Activated naive CD8-positive, alpha-beta T cell treated with anti-CD3 and anti-CD28 coated beads for 36 hours (primary cell): Measurements from ENCODE around the gene OSM. TPM values are rescaled to one million over a fixed set of nuclear protein-coding genes. Genes with fewer than 3 reads are reported as not detected.
"Not testable (repeated sequence)": the region's sequence is repeated elsewhere in the genome, so short reads cannot be mapped to it uniquely, and the experiment has no call there.

Experiments used
- DNase-seq: peaks from one replicate; pipeline ENCODE4 v3.0.0; 2021
- H3K27ac Mint-ChIP-seq: one replicate; pipeline ENCODE4 v1.8.0; 2022; ENCODE audit warnings: mild to moderate bottlenecking, moderate library complexity, mixed read lengths
- H3K27me3 Mint-ChIP-seq: one replicate; pipeline ENCODE4 v1.8.0; 2022; ENCODE audit warnings: mild to moderate bottlenecking, mixed read lengths
- H3K36me3 Mint-ChIP-seq: one replicate; pipeline ENCODE4 v1.8.0; 2021; ENCODE audit warnings: mild to moderate bottlenecking, mixed read lengths
- H3K4me1 Mint-ChIP-seq: one replicate; pipeline ENCODE4 v1.8.0; 2021; ENCODE audit warnings: mixed read lengths
- H3K4me3 Mint-ChIP-seq: one replicate; pipeline ENCODE4 v1.8.0; 2022; ENCODE audit warnings: mild to moderate bottlenecking, moderate library complexity, mixed read lengths
- H3K9me3 Mint-ChIP-seq: one replicate; pipeline ENCODE4 v1.8.0; 2022; ENCODE audit warnings: mixed read lengths
- total RNA-seq, 2 experiments: library from RNA; stranded (reverse); gene quantifications; one replicate each; pipeline ENCODE4 v1.2.3, GENCODE V29; 2021

OSM gene
- total RNA-seq, 2 experiments from 2014 or later = 47.9 to 50.7 TPM

DNA sequence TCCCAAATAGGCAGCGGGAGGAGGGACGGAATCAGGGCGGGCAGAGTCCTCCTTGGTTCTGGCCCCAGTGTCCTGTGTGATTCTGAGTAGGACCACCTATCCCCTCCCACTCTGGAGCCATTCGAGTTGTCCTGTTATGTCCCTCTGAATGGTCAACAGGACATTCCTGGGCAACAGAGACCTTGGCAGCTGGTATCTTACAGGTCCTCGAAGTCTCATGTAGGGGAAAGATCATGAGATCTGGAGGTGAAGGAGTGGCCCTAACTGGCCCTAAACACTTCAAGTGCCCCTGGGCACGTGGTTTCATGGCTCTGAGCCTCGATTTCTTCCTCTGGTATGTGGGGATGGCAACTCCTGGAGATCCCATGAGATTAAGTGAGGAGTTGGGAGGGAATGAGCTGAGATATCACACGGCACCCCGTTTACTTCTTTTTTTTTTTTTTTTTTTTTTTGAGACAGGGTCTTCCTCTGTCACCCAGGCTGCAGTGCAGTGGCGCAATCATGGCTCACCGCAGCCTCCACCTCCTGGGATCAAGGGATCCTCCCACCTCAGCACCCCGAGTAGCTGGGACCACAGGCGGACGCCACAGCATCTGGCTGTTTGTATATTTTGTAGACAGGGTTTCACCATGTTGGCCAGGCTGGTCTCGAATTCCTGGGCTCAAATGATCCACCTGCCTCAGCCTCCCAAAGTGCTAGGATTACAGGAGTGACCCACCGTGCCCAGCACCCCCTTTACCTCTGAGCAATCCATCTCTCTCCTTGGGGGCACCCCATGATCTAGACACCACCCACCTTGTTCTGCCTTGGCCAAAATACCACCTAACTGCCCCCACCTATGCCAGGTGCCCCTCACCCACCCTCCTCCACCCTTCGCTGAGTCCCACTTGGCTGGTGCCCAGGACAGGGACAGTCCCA is 26.9 kb downstream of the OSM start:
- H3K9me3 Mint-ChIP-seq = no peaks in the 10 kb centered on the region
- peaks cover 41% of the 10 kb centered on the region for H3K36me3 Mint-ChIP-seq
- no peaks in the 10 kb centered on the region for H3K27me3 Mint-ChIP-seq
- DNase-seq = peak; percentile 33
- H3K27ac Mint-ChIP-seq = peak overlapping the region; percentile 57
- peaks cover 48% of the 10 kb centered on the region for H3K4me1 Mint-ChIP-seq
- peak overlapping the region; percentile 51 for H3K4me3 Mint-ChIP-seq

DNA sequence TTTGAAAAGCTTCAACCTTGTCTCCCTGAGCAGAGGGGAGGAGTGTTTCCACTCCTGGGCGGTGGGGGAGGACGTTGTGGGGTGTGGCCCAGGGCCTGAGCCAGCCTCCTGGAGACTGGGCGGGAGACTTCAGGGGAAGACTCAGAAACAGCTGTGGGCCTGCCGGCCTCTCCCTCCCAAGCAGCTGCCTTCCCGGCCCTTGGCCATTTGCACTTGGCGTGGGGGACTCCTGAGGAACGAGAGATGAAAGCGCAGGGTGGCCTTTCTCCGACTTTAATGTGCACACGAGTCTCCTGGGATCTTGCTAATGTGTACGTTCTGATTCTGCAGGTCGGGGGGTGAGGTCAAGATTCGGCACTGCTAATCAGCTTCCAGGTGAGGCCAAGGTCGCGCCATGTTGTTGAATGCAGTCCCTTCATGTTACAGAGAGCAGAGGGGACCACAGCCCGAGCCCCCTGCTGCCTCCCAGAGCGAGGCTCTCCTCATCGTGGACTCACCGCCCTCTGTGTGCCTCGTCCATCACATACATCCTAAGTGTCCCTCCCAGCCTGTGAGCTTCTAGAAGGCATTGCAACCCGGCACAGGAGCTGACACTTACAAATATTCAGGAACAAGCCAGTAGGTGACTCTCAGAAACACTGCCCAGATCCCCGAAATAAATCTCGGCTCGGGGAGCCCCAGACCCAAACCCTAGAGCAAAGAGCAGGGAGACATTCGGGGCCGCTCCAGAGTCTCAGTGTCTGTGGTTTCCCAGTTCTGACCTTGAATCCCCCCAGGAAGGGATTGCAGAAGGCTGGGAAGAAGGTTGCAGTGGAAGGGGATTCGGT is 27.8 kb downstream of the OSM start:
- peak overlapping the region; percentile 57 for H3K27ac Mint-ChIP-seq

DNA sequence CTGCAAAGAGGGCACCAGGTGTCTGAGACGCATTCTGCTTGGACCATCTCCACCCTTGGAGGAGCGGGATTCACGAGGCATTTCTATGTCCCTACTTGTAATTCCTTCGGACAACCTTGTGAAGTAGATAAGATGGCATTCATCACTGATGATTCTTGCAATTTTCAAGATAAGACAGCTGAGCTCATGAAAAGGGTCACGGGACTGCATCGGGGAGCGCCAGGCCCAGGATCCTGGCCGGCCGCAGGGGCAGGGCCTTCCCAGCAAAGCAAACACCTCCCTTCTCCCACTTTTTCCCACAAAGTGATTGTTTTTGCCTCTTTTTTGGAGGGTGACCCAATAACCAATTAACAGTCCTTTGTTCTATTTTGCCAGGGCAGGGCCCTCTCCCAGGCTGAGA is 28.5 kb downstream of the OSM start:
- no peaks in the 10 kb centered on the region for H3K27me3 Mint-ChIP-seq
- no peak for DNase-seq
- H3K4me3 Mint-ChIP-seq = no peak overlapping the region
- H3K9me3 Mint-ChIP-seq = no peaks in the 10 kb centered on the region
- H3K27ac Mint-ChIP-seq = peak overlapping the region; percentile 57
- peaks cover 33% of the 10 kb centered on the region for H3K4me1 Mint-ChIP-seq
- H3K36me3 Mint-ChIP-seq = peaks cover 24% of the 10 kb centered on the region

More for the DNA sequence above, 27.8 kb downstream of the OSM start:
- Mint-ChIP-seq H3K9me3 (no peaks in the 10 kb centered on the region), H3K4me3 (peak overlapping the region; percentile 3), H3K27me3 (no peaks in the 10 kb centered on the region), H3K36me3 (peaks cover 32% of the 10 kb centered on the region), H3K4me1 (peaks cover 39% of the 10 kb centered on the region)
- DNase-seq = no peak

DNA sequence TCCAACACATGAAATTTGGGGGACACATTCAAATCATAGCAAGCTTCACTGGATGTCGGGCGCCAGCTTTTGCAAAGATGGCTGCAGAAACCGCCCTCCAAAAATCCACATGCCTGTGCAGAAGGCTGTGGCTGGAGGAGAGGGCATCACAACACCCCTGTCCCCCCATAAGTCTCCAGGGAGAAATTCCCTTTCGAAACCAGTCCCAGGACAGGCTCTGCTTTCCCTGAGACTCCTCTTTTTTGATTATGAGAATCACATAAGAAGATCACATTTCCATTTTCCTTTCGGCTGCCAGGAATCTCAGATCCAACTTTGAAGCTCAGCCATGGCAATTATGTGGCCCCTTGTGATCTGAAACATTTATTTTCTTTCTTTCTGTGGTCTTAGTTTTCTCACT is 29.8 kb downstream of the OSM start:
- Mint-ChIP-seq H3K27me3 (no peaks in the 10 kb centered on the region), H3K9me3 (no peaks in the 10 kb centered on the region), H3K27ac (no peak overlapping the region), H3K36me3 (peaks cover 16% of the 10 kb centered on the region), H3K4me1 (peaks cover 25% of the 10 kb centered on the region), H3K4me3 (no peak overlapping the region)
- no peak for DNase-seq

DNA sequence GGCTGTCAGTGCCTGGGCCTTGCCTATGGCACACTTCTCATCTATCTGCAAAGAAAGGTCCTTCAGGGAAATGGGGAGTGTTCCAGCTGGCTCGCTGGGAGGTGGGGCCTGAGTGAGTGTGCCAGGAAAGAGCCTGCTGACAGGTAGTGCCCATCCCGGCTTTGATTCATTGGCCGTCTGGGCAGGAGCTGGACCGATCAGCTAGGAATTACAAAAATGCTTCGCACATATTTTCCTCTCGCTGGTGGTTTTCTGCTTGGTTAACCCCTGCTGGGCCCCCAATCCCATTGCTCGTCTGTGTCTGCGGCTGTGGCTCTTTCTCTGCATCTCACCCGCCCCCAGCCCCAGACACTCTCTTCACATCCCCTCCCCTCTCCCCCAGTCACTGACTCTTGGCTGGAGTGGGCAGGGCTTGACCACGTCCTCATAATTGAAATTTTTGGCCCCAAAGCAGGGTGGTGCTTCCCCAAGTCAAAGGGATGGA is 30.9 kb downstream of the OSM start:
- Mint-ChIP-seq H3K4me3 (no peak overlapping the region), H3K4me1 (peaks cover 22% of the 10 kb centered on the region), H3K9me3 (no peaks in the 10 kb centered on the region), H3K27ac (no peak overlapping the region), H3K27me3 (no peaks in the 10 kb centered on the region), H3K36me3 (peaks cover 9% of the 10 kb centered on the region)
- no peak for DNase-seq

DNA sequence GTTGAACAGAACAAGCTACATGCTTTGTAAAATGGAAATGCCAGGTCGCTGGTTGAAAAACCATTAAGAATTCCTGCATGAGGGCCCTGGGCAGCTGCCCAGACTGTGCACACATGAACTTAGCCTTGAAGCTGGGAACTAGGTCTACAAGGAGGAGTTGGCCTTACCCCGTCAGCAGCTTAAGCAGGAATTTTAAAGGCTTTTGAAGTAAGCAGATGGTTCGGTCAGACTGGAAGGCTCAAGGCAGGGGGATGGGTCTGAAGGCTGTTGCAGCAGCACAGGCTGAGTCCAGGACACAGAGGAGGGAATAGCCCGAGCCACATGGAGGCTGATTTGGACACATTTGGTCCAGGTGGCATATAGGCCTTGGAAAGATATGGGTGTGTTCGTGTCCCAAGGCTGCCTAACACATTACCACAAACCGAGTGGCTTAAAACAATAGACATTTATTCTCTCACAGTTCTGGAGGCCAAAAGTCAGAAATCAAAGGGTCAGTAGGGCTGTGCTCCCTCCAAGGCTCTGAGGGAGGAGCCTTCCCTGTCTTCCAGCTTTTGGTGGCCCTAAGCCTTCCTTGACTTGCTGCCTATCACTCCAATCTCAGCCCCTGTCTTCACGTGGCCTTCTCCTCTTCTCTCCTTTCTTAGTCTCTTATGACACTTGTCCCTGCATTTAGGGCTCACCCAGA is 31.7 kb downstream of the OSM start:
- Mint-ChIP-seq H3K27me3 (no peaks in the 10 kb centered on the region), H3K27ac (no peak overlapping the region), H3K36me3 (peaks cover 5% of the 10 kb centered on the region), H3K9me3 (no peaks in the 10 kb centered on the region), H3K4me1 (peaks cover 18% of the 10 kb centered on the region), H3K4me3 (no peak overlapping the region)
- DNase-seq = no peak

DNA sequence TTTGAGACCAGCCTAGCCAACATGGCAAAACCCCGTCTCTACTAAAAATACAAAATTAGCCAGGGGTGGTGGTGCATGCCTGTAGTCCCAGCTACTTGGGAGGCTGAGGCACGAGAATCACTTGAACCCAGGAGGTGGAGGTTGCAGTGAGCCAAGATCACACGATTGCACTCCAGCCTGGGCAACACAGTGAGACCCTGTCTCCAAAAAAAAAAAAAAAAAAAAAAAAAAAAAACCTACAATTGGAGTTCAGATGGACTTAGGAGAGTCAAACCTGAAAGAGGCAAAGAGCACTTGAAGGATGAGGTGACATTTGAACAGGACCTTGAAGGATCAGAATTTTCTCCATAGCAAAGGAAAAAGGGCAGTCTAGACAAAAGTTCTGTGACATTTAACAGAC is 32.3 kb downstream of the OSM start:
- DNase-seq, H3K36me3 Mint-ChIP-seq, H3K4me3 Mint-ChIP-seq, H3K27ac Mint-ChIP-seq, H3K27me3 Mint-ChIP-seq, H3K9me3 Mint-ChIP-seq: not testable (repeated sequence)
- peaks cover 18% of the 10 kb centered on the region for H3K4me1 Mint-ChIP-seq

DNA sequence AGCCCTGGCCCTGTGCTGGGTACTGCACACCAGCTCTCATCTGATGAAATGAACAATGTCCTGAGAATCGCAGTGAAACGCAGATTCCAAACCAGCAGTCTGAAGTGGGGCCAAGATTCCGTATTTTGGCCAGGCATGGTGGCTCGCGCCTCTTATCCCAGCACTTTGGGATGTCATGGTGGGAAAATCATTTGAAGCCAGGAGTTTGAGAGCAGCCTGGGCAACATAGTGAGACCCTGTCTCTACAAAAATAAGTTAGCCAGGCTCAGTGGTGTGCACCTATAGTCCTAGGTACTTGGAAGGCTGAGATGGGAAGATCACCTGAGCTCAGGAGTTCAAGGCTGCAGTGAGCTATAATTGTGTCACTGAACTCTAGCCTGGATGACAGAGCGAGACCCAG is 33.1 kb downstream of the OSM start:
- peaks cover 1% of the 10 kb centered on the region for H3K36me3 Mint-ChIP-seq
- H3K4me3 Mint-ChIP-seq = no peak overlapping the region
- H3K27me3 Mint-ChIP-seq = no peaks in the 10 kb centered on the region
- no peak for DNase-seq
- H3K27ac Mint-ChIP-seq = no peak overlapping the region
- H3K4me1 Mint-ChIP-seq = peaks cover 13% of the 10 kb centered on the region
- no peaks in the 10 kb centered on the region for H3K9me3 Mint-ChIP-seq

DNA sequence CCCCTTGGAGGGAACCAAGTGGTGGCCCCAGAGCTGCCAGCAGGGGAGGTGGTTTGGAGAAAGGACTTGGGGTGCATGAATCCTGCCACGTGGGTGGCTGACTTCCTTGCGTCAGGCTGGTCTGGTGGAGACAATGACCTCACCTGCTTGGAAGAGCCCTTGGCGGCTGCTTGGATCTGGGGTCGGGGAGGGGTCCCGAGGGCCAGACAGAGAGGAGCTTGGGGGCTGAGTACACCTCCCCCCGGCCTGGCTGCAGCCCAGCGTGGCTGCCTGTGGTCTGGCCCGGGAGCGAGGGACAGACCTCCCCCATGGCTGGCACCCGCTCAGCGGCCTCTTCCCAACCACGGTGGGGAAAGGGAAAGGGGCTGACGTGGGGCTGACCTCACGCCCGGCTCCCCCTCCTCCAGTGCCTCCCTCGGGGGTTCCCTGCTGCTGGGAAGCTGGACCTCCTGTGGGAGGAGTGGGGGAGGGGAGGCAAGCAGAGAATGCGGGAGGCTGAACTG is 33.9 kb downstream of the OSM start:
- H3K9me3 Mint-ChIP-seq = peaks cover 2% of the 10 kb centered on the region
- H3K27me3 Mint-ChIP-seq = no peaks in the 10 kb centered on the region
- H3K36me3 Mint-ChIP-seq = no peaks in the 10 kb centered on the region

DNA sequence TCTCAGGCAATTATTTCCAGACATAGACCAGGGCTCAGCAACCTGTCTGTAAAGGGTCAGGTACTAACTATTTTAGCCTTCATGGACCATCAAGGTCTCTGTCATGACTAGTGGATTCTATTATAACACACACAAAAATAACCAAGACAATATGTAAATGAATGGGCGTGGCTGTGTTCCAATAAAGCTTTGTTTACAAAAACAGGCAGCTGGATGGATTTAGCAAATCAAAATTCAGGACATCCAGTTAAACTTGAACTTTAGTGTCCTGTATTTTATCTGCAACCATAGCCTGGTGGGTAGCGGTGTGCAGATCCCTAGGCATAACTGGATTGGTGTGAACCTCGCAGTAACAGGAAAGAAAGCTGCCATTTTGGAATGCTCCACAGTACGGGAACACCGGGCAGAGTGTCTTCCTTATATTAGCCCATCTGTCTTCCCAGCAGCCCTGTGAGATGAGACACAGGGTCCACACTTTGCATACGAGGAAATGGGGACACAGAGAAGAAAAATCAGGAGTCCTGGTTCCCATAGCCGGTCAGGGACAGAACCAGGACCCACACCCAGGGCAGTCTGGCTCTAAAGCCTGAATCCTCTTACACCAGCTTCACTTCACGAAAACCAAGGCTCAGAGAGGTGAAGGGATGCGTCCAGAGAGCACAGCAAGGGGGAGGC is 35.7 kb downstream of the OSM start:
- Mint-ChIP-seq H3K9me3 (peaks cover 2% of the 10 kb centered on the region), H3K4me1 (peaks cover 7% of the 10 kb centered on the region), H3K27ac (no peak overlapping the region), H3K27me3 (no peaks in the 10 kb centered on the region), H3K4me3 (no peak overlapping the region), H3K36me3 (no peaks in the 10 kb centered on the region)
- no peak for DNase-seq

More for the DNA sequence above, 33.9 kb downstream of the OSM start:
- Mint-ChIP-seq H3K27ac (no peak overlapping the region), H3K4me1 (peaks cover 10% of the 10 kb centered on the region), H3K4me3 (no peak overlapping the region)
- DNase-seq = no peak

DNA sequence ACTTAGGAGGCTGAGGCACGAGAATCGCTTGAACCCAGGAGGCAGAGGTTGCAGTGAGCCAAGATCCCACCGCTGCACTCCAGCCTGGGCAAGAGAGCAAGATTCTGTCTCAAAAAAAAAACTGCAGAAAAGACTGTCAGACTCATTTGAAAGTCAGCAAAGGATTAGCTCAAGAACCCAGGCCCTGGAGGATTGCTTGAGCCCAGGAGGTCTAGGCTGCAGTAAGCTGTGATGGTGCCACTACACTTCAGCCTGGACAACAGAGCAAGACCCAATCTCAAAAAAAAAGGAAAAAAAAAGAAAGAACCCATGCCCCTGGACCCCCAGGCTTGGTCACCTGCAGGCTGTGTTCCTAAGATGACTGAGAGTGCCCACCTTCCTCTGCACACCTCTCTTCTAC is 36.3 kb downstream of the OSM start:
- H3K27me3 Mint-ChIP-seq = no peaks in the 10 kb centered on the region
- no peak for DNase-seq

DNA sequence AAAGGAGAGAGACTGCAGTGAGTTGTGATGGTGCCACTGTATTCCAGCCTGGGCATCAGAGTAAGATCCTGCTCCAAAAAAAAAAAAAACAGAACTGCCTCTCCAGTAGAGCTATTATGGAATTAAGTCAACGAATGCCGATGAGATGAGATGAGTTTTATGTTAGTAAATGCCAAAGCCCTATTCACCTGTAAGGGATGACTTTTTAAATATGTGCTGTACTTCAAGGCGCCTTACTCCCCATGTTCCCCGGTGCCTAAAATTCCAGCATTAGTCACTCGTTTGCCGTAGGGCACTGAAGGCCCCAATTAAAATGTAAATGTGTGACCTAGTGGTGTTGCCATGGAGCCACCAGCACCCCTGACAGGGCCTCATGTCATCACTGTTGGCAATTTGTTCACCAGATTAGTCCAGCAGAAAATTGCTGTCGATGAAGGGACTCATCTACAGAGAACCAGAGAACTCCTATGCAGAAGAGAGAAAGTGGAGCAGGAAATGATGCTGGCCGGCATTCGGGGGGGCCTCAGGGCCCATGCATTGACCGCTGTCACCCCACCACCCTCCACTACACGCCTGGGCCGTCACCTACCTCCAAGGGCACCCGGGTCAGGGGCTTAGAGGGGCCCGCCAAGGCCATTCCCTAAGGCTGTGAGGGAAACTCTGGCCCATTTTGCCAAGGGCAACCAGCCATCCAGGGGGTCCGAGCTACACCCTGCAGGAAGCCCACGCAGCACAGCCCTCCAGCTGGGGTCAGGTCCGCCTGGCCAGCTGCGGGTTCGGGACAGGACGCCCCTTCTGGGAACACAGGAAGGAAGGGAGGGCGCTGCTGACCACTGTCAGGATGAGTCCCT is 37.9 kb downstream of the OSM start:
- Mint-ChIP-seq H3K4me3 (no peak overlapping the region), H3K9me3 (peaks cover 2% of the 10 kb centered on the region), H3K27ac (no peak overlapping the region), H3K4me1 (peaks cover 17% of the 10 kb centered on the region), H3K36me3 (peaks cover 3% of the 10 kb centered on the region), H3K27me3 (no peaks in the 10 kb centered on the region)
- no peak for DNase-seq

More for the DNA sequence above, 36.3 kb downstream of the OSM start:
- Mint-ChIP-seq H3K36me3 (no peaks in the 10 kb centered on the region), H3K27ac (no peak overlapping the region), H3K4me3 (no peak overlapping the region), H3K9me3 (peaks cover 2% of the 10 kb centered on the region), H3K4me1 (peaks cover 10% of the 10 kb centered on the region)

DNA sequence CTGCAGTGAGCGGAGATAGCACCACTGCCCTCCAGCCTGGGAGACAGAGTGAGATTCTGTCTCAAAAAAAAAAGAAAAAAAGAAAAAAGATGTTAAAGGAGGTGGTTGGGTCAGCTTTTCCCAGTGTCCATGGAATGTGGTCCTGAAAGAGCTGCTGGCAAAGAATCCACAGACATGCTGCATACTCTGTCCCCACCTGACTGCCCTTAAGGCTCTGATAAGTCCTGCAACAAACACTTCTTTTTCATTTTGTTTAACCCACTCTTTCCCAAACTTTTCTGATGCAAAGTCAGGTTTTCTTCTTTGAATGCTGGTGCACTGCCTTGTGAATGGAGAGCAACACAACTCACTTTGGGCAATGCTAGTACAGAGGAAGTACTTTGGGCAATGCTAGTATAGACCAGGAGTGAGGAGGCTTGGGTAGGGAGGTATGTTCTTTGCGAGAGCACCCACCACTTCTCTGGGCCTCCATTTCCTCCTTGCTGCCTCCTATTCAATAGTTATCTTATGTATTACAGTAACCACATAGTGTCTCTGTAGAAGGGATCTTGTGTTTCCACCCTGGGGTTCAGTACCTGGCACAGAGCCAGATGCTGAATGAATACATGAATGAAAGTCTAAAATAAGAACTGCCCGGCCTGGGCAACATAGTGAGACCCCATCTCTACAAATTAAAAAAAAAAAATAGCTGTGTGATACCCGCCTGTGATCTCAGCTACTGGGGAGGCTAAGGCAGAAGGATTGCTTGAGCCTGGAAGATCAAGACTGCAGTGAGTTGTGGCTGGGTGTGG is 39.0 kb downstream of the OSM start:
- DNase-seq = no peak
- peaks cover 3% of the 10 kb centered on the region for H3K36me3 Mint-ChIP-seq
- no peak overlapping the region for H3K27ac Mint-ChIP-seq
- H3K4me1 Mint-ChIP-seq = peaks cover 27% of the 10 kb centered on the region
- H3K27me3 Mint-ChIP-seq = no peaks in the 10 kb centered on the region
- H3K4me3 Mint-ChIP-seq = no peak overlapping the region
- H3K9me3 Mint-ChIP-seq = peaks cover 2% of the 10 kb centered on the region
